H1 (cell line): ENCODE measurements around the gene TIMP3. TPM values are rescaled to one million over a fixed set of nuclear protein-coding genes. Genes with fewer than 3 reads are reported as not detected.

ENCODE experiments used
- CHD2 ChIP-seq: IDR thresholded peaks from 2 replicates; pipeline ENCODE4 v1.6.1; 2012; ENCODE audit warnings: low read length, improper control_type of control experiment
- EGR1 ChIP-seq: IDR thresholded peaks from 2 replicates; pipeline ENCODE4 v1.6.1; 2011; ENCODE audit warnings: low read depth, low read length, borderline replicate concordance
- HDAC2 ChIP-seq, 2 experiments: fragments of 300-600 bp in 1 of 2; sonication (generic) in 1 of 2; IDR thresholded peaks; 2 replicates each; pipeline ENCODE4 v1.6.1; 2011 to 2012; ENCODE audit warnings: low read depth in 2 of 2, low read length in 2 of 2, mild to moderate bottlenecking in 2 of 2, moderate library complexity in 2 of 2, borderline replicate concordance in 1 of 2, inconsistent platforms in 1 of 2
- POU5F1 ChIP-seq: IDR thresholded peaks from 2 replicates; pipeline ENCODE4 v1.6.1; 2011; ENCODE audit warnings: low read depth, mild to moderate bottlenecking, low read length, moderate library complexity
- RBBP5 ChIP-seq: IDR thresholded peaks from 2 replicates; pipeline ENCODE4 v1.7.1; 2012; ENCODE audit warnings: low read depth, mild to moderate bottlenecking, inconsistent platforms, low read length, moderate library complexity, borderline replicate concordance
- polyA plus RNA-seq, 7 experiments: library from polyadenylated mRNA; depleted of rRNA in 3 of 7; stranded (reverse) in 5 of 7; unstranded in 2 of 7; fragments of >200 nt in 5 of 7; fragments of 200-250 nt in 2 of 7; gene quantifications; 1 replicate in 5 of 7; 2 replicates in 1 of 7; 4 replicates in 1 of 7; pipeline versions ENCODE4 v1.2.1 to v1.2.3, GENCODE V29; 2011 to 2013; ENCODE audit warnings: missing spikeins in 2 of 7, mixed read lengths in 2 of 7
- total RNA-seq: library from RNA; stranded (reverse); fragmentation: NEBNext Ultra II Directional; extraction: Animal tissue kit (Norgen Biotek cat#: 25700); gene quantifications from 2 replicates; pipeline ENCODE4 v1.2.1, GENCODE V29; 2021
- TF ChIP-seq, protein P1 (sequence below): fragments of 300-600 bp; sonication (generic); IDR thresholded peaks from 2 replicates; pipeline ENCODE4 v1.7.1; 2012; ENCODE audit warnings: low read length, moderate library complexity, mild to moderate bottlenecking, inconsistent platforms; ENCODE audit not compliant: insufficient replicate concordance
- TF ChIP-seq, protein P2 (sequence below): IDR thresholded peaks from 2 replicates; pipeline ENCODE4 v1.6.1; 2012; ENCODE audit warnings: inconsistent platforms
- TF ChIP-seq, protein P3 (sequence below): IDR thresholded peaks from 2 replicates; pipeline ENCODE4 v1.6.1; 2011; ENCODE audit warnings: low read depth, mild to moderate bottlenecking, low read length; ENCODE audit not compliant: insufficient read depth
- TF ChIP-seq, protein P4 (sequence below): IDR thresholded peaks from 2 replicates; pipeline ENCODE4 v1.6.1; 2011; ENCODE audit warnings: low read length, improper control_type of control experiment

Gene TIMP3
- total and polyA plus RNA-seq, 2 of the 8 experiments (the other 6 are each of a cell fraction or from before 2014, with no cell fraction given) = 1.3 to 4.7 TPM

DNA sequence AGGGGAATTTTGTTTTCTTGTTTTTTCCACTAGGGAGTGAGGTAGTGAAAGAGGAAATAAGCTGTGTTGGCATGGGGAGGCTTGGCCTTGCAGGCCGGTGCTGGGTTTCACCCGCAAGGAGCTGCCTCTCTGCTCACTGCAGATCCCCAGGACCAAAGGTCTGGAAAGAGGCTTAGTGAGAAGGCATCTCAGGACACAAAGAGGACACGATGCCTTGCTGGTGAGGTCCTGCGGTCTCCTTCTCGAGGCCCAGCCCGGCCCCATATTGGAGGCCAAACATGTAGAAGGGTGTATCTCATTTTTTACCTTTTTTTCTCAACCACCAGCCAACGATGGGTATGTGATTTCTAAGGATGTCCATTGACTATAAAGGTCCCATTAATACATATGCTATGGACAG, 17.6 kb downstream of the TIMP3 start (continued):
- TF ChIP-seq, protein P1, sequence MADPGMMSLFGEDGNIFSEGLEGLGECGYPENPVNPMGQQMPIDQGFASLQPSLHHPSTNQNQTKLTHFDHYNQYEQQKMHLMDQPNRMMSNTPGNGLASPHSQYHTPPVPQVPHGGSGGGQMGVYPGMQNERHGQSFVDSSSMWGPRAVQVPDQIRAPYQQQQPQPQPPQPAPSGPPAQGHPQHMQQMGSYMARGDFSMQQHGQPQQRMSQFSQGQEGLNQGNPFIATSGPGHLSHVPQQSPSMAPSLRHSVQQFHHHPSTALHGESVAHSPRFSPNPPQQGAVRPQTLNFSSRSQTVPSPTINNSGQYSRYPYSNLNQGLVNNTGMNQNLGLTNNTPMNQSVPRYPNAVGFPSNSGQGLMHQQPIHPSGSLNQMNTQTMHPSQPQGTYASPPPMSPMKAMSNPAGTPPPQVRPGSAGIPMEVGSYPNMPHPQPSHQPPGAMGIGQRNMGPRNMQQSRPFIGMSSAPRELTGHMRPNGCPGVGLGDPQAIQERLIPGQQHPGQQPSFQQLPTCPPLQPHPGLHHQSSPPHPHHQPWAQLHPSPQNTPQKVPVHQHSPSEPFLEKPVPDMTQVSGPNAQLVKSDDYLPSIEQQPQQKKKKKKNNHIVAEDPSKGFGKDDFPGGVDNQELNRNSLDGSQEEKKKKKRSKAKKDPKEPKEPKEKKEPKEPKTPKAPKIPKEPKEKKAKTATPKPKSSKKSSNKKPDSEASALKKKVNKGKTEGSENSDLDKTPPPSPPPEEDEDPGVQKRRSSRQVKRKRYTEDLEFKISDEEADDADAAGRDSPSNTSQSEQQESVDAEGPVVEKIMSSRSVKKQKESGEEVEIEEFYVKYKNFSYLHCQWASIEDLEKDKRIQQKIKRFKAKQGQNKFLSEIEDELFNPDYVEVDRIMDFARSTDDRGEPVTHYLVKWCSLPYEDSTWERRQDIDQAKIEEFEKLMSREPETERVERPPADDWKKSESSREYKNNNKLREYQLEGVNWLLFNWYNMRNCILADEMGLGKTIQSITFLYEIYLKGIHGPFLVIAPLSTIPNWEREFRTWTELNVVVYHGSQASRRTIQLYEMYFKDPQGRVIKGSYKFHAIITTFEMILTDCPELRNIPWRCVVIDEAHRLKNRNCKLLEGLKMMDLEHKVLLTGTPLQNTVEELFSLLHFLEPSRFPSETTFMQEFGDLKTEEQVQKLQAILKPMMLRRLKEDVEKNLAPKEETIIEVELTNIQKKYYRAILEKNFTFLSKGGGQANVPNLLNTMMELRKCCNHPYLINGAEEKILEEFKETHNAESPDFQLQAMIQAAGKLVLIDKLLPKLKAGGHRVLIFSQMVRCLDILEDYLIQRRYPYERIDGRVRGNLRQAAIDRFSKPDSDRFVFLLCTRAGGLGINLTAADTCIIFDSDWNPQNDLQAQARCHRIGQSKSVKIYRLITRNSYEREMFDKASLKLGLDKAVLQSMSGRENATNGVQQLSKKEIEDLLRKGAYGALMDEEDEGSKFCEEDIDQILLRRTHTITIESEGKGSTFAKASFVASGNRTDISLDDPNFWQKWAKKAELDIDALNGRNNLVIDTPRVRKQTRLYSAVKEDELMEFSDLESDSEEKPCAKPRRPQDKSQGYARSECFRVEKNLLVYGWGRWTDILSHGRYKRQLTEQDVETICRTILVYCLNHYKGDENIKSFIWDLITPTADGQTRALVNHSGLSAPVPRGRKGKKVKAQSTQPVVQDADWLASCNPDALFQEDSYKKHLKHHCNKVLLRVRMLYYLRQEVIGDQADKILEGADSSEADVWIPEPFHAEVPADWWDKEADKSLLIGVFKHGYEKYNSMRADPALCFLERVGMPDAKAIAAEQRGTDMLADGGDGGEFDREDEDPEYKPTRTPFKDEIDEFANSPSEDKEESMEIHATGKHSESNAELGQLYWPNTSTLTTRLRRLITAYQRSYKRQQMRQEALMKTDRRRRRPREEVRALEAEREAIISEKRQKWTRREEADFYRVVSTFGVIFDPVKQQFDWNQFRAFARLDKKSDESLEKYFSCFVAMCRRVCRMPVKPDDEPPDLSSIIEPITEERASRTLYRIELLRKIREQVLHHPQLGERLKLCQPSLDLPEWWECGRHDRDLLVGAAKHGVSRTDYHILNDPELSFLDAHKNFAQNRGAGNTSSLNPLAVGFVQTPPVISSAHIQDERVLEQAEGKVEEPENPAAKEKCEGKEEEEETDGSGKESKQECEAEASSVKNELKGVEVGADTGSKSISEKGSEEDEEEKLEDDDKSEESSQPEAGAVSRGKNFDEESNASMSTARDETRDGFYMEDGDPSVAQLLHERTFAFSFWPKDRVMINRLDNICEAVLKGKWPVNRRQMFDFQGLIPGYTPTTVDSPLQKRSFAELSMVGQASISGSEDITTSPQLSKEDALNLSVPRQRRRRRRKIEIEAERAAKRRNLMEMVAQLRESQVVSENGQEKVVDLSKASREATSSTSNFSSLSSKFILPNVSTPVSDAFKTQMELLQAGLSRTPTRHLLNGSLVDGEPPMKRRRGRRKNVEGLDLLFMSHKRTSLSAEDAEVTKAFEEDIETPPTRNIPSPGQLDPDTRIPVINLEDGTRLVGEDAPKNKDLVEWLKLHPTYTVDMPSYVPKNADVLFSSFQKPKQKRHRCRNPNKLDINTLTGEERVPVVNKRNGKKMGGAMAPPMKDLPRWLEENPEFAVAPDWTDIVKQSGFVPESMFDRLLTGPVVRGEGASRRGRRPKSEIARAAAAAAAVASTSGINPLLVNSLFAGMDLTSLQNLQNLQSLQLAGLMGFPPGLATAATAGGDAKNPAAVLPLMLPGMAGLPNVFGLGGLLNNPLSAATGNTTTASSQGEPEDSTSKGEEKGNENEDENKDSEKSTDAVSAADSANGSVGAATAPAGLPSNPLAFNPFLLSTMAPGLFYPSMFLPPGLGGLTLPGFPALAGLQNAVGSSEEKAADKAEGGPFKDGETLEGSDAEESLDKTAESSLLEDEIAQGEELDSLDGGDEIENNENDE = no peak
- TF ChIP-seq, protein P2, sequence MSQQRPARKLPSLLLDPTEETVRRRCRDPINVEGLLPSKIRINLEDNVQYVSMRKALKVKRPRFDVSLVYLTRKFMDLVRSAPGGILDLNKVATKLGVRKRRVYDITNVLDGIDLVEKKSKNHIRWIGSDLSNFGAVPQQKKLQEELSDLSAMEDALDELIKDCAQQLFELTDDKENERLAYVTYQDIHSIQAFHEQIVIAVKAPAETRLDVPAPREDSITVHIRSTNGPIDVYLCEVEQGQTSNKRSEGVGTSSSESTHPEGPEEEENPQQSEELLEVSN = no peak
- TF ChIP-seq POU5F1 (no peak), EGR1 (no peak), CHD2 (no peak), HDAC2 (IDR thresholded peaks at IDR 0.05; ENCODE audit: borderline replicate concordance in 1 of 2, low read depth in 2 of 2, low read length in 2 of 2) (no peak), RBBP5 (no peak)
- TF ChIP-seq, protein P3, sequence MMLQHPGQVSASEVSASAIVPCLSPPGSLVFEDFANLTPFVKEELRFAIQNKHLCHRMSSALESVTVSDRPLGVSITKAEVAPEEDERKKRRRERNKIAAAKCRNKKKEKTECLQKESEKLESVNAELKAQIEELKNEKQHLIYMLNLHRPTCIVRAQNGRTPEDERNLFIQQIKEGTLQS = no peak
- TF ChIP-seq, protein P4, sequence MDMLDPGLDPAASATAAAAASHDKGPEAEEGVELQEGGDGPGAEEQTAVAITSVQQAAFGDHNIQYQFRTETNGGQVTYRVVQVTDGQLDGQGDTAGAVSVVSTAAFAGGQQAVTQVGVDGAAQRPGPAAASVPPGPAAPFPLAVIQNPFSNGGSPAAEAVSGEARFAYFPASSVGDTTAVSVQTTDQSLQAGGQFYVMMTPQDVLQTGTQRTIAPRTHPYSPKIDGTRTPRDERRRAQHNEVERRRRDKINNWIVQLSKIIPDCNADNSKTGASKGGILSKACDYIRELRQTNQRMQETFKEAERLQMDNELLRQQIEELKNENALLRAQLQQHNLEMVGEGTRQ = no peak
